HG02623 (cell line): Measurements from ENCODE around the gene TNNI3.

Experiments
- ATAC-seq: cut with Tn5 transposase; IDR thresholded peaks from one replicate; pipeline ENCODE4 v1.9.1; 2021; ENCODE audit warnings: moderate library complexity; ENCODE audit not compliant: unreplicated experiment

The TNNI3 gene

GRCh38 chr19:55147545-55148251, 9.8 kb downstream of the TNNI3 start:
- ATAC-seq: no peak

GRCh38 chr19:55146705-55147273, 10.7 kb downstream of the TNNI3 start:
- ATAC-seq: no peak

- no peak for ATAC-seq
Measured at GRCh38 chr19:55146078-55146704, 11.3 kb downstream of the TNNI3 start.

- ATAC-seq: no peak
Measured at GRCh38 chr19:55145232-55145631, 12.3 kb downstream of the TNNI3 start.

GRCh38 chr19:55141696-55142095, 15.8 kb downstream of the TNNI3 start:
- ATAC-seq: no peak

GRCh38 chr19:55137915-55138314, 19.6 kb downstream of the TNNI3 start:
- no peak for ATAC-seq

- ATAC-seq: no peak
Measured at GRCh38 chr19:55136399-55137102, 21.0 kb downstream of the TNNI3 start.

GRCh38 chr19:55134736-55135135, 22.8 kb downstream of the TNNI3 start:
- ATAC-seq: no peak

GRCh38 chr19:55133639-55134444, 23.7 kb downstream of the TNNI3 start:
- ATAC-seq: no peak

GRCh38 chr19:55132453-55133129, 24.9 kb downstream of the TNNI3 start:
- no peak for ATAC-seq

GRCh38 chr19:55131421-55131820, 26.1 kb downstream of the TNNI3 start:
- ATAC-seq: no peak

GRCh38 chr19:55119053-55119452, 38.5 kb downstream of the TNNI3 start:
- ATAC-seq: no peak

- no peak for ATAC-seq
Measured at GRCh38 chr19:55118401-55118991, 39.0 kb downstream of the TNNI3 start.

- peak; percentile 84 for ATAC-seq
Measured at GRCh38 chr19:55117663-55118391, 39.7 kb downstream of the TNNI3 start.

- ATAC-seq: no peak
Measured at GRCh38 chr19:55116859-55117662, 40.5 kb downstream of the TNNI3 start, which contains the start of gene PPP1R12C. PPP1R12C (minus strand) TSS chr19:55117637; CDS start chr19:55117543, 94 bp downstream.

GRCh38 chr19:55116232-55116858, 41.2 kb downstream of the TNNI3 start:
- ATAC-seq: no peak

- ATAC-seq: no peak
Measured at GRCh38 chr19:55115446-55116065, 42.0 kb downstream of the TNNI3 start.
